ENCODE results near the gene ZFAND2A. TPM values are rescaled to one million over a fixed set of nuclear protein-coding genes. Genes with fewer than 3 reads are reported as not detected.

ZFAND2A gene
- total RNA-seq, 1 donor from 2014 or later: 19.9 TPM

GRCh38 chr7:1130021-1130990 lies 29.7 kb downstream of the ZFAND2A start:
- H3K27me3 ChIP-seq: no peaks in the 10 kb centered on the region
- H3K9me3 ChIP-seq: no peaks in the 10 kb centered on the region
- DNase-seq (peak; percentile 53), ATAC-seq (peak; percentile 14)
- H3K4me3 ChIP-seq: no peak overlapping the region
- peaks cover 3% of the 10 kb centered on the region for H3K36me3 ChIP-seq
- TF ChIP-seq CTCF (IDR thresholded peaks at IDR 0.05): no peak
- H3K27ac ChIP-seq: no peak overlapping the region
- no peaks in the 10 kb centered on the region for H3K4me1 ChIP-seq
- intact Hi-C loops (cut with DNase I): no loop called here

- intact Hi-C loops (cut with DNase I): no loop called here
These were observed 30.6 kb downstream of the ZFAND2A start for GRCh38 chr7:1129431-1129830.

GRCh38 chr7:1127001-1127400 lies 33.0 kb downstream of the ZFAND2A start:
- Histone ChIP-seq H3K9me3 (no peaks in the 10 kb centered on the region), H3K27ac (no peak overlapping the region), H3K27me3 (no peaks in the 10 kb centered on the region), H3K4me1 (no peaks in the 10 kb centered on the region), H3K4me3 (no peak overlapping the region), H3K36me3 (peaks cover 3% of the 10 kb centered on the region)
- intact Hi-C loops (cut with DNase I): no loop called here
- TF ChIP-seq CTCF (IDR thresholded peaks at IDR 0.05): no peak
- ATAC-seq (no peak), DNase-seq (peak; percentile 37)

More at GRCh38 chr7:1129431-1129830, 30.6 kb downstream of the ZFAND2A start:
- DNase-seq (peak; percentile 37), ATAC-seq (no peak)
- Histone ChIP-seq H3K27ac (no peak overlapping the region), H3K4me3 (no peak overlapping the region), H3K9me3 (no peaks in the 10 kb centered on the region), H3K4me1 (no peaks in the 10 kb centered on the region), H3K36me3 (peaks cover 3% of the 10 kb centered on the region), H3K27me3 (no peaks in the 10 kb centered on the region)
- TF ChIP-seq CTCF (IDR thresholded peaks at IDR 0.05): no peak

GRCh38 chr7:1125603-1125969 lies 34.4 kb downstream of the ZFAND2A start:
- no peaks in the 10 kb centered on the region for H3K27me3 ChIP-seq
- no peaks in the 10 kb centered on the region for H3K9me3 ChIP-seq
- intact Hi-C loops (cut with DNase I): no loop called here
- H3K4me1 ChIP-seq: no peaks in the 10 kb centered on the region
- peak; percentile 49 for DNase-seq
- no peak overlapping the region for H3K4me3 ChIP-seq
- peaks cover 3% of the 10 kb centered on the region for H3K36me3 ChIP-seq
- no peak for ATAC-seq
- no peak overlapping the region for H3K27ac ChIP-seq
- TF ChIP-seq CTCF (IDR thresholded peaks at IDR 0.05): no peak

GRCh38 chr7:1124816-1125602 lies 35.0 kb downstream of the ZFAND2A start:
- TF ChIP-seq CTCF (IDR thresholded peaks at IDR 0.05): no peak
- Histone ChIP-seq H3K27me3 (no peaks in the 10 kb centered on the region), H3K9me3 (no peaks in the 10 kb centered on the region), H3K36me3 (peaks cover 3% of the 10 kb centered on the region), H3K4me1 (no peaks in the 10 kb centered on the region), H3K27ac (no peak overlapping the region), H3K4me3 (no peak overlapping the region)
- intact Hi-C loops (cut with DNase I): no loop called here
- DNase-seq (peak; percentile 61), ATAC-seq (peak; percentile 25)

All from upper lobe of right lung (tissue), 1 donor.